SW 1271 (cell line): ENCODE measurements around the gene PIK3R5.
A peak's percentile ranks its signal among the peaks of the same experiment; 100 is the strongest.
"Not testable (repeated sequence)": the region's sequence is repeated elsewhere in the genome, so short reads cannot be mapped to it uniquely, and the experiment has no call there.

Source experiments
- DNase-seq, 2 experiments: peaks; one replicate each; lab custom pipeline; 2025; lab: John Stamatoyannopoulos, UW

The PIK3R5 gene

DNA sequence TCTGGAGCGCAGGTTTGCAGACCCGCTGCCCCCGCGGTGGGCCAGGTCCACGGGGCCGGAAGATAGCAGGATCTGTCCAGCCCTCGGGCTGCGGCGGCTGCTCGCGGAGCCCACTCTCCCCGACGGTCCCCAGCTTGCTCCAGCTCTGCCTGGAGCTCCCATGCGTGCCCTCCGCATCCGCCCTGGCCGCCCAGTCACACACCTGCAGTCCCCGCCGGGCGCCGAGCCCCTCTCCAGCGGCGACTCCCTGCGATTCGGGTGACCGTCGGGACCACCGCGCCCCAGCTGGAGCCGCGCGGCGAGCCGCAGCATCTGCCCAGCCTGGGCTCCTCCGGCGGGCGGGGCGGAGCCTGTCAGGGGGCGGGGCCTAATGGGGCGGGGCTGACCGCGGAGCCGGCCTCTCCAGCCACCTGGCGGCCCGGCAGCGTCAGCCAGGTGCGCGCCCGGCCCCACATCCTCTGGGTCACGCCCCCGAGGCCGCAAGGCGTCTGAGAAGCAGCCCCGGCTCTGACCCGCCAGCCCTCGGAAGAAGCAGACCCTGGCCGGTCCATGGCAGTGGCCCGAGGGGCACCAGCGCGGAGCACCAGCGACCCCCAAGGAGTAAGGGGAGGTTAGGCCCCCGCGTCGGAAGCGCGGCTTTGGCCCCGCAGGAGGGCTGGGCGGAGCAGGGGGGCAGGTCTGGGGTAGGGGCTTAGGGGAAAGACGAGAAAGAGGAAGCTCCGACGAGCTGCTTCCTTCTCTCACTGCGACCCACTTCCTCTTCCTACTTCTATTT lies at the start of gene PIK3R5:
Gene PIK3R5, minus strand, starts transcription at position 314 of the 775 bp plus-strand sequence. CDS start 54,213 bp downstream, outside the sequence.
- DNase-seq: no peak

GRCh38 chr17:9011001-9011400 lies 45.5 kb upstream of the PIK3R5 start:
- no peak for DNase-seq

DNA sequence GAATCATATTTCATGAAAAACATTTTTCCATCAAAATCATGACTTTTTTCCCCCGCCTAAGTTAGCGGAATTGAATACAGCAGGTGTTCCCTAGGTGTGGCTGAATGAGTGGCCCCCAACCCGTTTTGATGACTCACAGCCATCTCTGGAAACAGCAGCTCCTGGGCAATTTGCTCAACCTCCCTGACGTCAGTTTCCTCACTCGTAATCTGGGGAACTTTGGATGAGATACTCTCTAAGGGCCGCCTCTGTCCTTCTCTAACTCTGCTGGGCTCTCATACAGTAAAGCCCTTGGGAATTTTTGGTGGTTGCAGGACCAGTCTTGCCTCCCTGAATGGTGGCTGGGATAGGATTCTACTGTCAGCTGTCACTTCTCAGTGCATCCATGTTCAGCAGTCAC lies 44.2 kb upstream of the PIK3R5 start:
- DNase-seq: no peak

DNA sequence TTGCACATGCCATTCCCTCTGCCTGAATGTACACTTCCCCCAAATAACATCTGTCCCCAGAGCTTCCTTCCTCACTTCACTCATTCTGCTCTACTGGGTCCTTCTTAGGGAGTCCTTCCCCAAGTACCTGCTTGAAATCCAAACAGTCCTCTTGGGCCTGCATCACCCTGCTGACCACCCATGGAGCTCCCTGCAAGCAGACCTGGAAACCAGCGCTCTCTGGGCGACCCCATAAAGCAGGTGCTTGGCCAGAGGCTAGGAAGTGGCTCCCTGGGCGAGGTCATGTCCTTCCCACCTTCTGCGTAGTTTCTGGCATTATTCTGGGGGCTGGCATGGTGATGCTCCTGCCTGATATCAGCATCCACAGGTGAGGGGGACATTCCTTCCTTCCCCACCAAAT lies 43.6 kb upstream of the PIK3R5 start:
- no peak for DNase-seq

DNA sequence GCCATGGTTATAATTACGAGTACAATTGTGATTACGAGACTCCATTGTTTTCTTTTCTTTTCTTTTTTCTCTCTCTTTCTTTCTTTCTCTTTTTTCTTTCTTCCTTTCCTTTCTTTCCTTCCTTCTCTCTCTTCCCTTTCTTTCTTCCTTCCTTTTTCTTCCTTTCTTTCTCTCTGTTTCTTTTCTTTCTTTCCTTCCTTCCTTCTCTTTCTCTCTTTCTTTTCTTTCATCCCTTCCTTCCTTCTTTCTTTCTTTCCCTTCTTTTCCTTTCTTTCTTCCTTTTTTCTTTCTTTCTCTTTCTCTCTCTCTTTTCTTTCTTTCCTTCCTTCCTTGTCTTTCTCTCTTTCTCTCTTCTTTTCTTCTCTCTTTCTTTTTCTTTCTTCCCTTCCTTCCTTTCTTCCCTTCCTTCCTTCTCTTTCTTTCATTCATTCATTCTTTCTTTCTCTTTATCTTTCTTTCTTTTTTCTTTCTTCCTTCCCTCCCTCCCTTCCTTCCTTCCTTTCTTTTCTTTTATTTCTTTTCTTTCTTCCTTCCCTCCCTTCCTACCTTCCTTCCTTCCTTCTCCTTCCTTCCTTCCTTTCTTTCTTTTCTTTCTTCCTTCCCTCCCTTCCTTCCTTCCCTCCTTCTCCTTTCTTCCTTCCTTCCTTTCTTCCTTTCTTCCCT lies 41.7 kb upstream of the PIK3R5 start:
- no peak for DNase-seq

- DNase-seq: no peak
These were observed 40.8 kb upstream of the PIK3R5 start for GRCh38 chr17:9006175-9006767.

DNA sequence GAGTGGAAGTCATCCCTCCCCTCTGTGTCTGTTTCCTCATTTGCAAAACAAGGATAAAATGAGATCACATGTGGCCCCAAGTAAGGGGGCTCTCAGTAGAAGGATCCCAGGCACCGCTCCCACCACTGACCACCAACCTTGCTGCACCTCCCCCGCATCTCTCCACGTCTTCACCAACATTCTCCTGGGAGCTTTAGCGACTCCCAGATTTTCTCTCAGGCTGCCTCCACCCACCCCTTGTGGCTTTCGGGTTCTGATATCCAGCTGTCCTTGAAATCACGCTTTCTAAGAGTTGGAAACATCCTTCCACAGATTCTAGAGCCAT lies 39.4 kb upstream of the PIK3R5 start:
- DNase-seq: no peak

DNA sequence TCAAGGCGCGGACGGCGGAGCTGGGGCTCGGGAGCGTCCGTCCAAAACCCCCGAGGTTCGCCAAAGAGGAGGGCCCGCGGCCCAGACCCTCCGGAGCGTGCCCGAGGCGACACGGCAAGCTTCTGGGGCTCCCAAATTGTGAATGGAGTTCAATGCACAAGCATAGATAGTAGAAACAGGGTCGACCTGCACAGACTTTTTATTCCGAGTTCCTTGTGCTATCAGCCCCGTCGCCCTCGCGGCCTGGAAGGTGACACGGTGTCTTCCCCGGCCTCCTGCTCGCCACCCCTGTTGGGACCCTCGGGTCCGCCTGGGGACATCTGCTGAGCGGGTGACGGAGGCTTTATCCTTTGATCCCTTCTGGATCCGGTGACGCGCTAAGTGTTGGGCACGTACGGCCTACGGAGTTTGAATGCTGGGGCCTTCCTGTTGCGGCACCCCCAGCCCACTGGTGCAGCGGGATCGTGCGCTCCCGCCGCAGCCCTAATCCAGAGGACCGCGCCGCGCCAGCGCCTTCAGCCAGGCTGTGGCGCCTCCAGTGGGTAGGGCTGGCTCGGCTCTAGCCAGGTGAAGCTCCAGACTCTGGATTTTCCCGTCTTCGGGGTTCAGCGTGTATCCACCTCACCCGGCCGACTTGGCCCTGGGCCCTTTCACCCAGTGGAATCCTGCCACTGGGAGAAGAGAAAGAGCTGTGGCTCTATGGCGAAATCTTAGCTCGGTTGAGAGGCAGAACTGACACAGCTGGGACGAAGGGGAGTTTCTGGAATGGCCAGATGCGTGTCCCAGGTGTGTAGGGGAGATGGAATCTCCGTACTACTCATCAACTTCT lies 38.8 kb upstream of the PIK3R5 start:
- DNase-seq: no peak

- no peak for DNase-seq
These were observed 38.0 kb upstream of the PIK3R5 start for GRCh38 chr17:9003355-9004131.

GRCh38 chr17:9002606-9003354 lies 37.3 kb upstream of the PIK3R5 start:
- DNase-seq: no peak

DNA sequence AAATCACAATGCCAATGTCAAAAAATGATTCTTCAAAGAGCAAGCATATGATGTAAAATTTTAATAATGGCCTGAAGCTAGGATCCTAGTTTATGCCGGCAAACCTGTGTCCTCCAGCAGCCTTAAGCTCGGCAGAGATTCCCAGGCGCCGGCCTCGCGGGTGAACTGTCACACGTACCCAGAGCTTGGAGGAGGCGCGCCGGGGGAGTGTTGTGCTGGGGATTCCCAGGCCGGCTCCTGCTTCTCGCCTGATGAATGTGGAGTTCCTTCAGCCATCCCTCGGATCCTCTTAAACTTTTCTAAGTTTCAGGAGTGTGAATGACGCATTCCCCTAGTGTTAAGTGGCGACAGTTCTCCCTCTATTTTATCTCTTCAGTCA lies 36.7 kb upstream of the PIK3R5 start:
- DNase-seq: no peak

- no peak for DNase-seq
These were observed 36.1 kb upstream of the PIK3R5 start for GRCh38 chr17:9001559-9001958.

- DNase-seq: peak in 1 of 2 experiments; percentile 59
These were observed 32.6 kb upstream of the PIK3R5 start for GRCh38 chr17:8997994-8998628.

- no peak for DNase-seq
These were observed 30.2 kb upstream of the PIK3R5 start for GRCh38 chr17:8995711-8996110.

GRCh38 chr17:8994319-8994718 lies 28.8 kb upstream of the PIK3R5 start:
- DNase-seq: peak in 1 of 2 experiments; percentile 19

DNA sequence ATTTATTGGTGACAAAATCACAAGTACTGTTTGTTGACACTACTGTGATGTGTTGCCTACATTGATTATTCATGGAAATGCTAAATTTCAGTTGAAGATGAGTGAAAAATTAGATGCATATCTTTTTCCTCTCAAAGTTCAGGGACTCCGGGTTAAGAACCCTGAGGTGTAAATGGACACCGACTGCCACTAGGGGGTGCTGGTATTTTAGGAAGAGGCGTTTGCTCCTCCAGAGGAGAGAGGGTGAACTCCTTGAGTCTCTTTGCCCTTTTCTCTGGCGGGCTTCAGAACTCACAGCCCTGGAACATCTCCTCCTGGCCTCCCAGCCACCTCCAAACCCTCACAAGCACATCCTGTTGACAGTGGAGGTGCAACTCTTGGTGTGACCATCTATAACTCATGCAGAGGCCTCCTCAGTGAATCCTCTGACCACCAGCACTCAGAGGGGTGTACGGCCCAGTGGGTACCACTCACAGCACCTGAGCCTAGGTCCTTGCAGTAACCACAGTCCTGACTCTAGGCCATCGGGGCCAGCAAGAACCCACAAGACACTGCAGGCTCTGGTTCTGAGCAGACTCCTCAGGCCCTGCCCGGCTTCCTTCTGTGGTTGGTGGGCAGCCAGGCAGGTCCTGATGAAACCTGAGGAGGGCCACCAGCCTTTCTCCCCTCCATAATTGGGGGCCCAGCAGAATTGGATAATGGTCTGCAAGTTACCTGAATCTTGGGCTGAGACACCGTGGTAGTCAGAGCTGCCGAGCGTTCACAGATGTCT lies 26.2 kb upstream of the PIK3R5 start:
- peak; percentile 14 to 34 for DNase-seq

DNA sequence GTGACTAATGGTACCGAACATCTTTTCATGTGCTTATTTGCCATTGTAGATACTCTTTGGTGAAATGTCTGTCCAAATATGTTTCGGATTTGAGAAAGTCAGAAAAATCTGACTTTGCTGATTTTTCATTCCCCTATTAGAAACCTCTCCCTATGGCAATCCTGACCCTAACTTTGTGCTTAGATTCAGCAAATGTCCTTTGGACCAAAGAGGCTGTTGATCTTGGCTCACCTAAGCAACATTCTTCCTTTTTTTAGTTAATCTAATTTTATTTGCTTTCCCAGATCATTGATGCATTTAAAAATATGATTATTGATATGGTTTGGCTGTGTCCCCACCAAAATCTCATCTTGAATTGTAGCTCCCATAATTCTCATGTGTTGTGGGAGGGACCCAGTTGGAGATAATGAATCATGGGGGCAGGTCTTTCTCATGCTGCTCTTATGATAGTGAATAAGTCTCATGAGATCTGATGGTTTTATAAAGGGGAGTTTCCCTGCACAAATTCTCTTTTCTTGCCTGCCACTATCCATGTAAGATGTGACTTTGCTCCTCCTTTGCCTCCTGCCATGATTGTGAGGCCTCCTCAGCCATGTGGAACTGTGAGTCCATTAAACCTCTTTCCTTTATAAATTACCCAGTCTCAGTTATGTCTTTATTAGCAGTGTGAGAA lies 22.9 kb upstream of the PIK3R5 start:
- DNase-seq: not testable (repeated sequence)

DNA sequence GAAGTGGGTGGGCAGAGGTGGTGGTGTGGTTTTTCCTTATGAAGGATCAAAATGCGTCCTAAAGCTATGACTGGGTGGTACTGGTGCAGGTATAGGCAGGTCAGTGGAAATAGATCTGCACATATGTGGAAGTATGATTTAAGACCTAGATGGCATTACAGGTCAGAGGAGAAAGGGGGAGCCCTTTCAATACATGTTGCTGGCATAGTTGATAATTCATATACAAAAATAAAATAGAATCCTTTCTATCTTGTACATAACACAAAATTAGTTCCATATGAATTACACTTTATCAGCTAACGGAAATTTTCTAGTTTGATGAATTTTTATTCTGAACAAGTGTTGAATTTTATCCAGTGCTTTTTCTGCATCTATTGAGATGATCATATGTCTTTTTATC lies 20.8 kb upstream of the PIK3R5 start:
- DNase-seq: no peak

- no peak for DNase-seq
These were observed 19.7 kb upstream of the PIK3R5 start for GRCh38 chr17:8985054-8985701.
